Activated CD8-positive, alpha-beta memory T cell treated with anti-CD3 and anti-CD28 coated beads, Interleukin-2, amount 10 ng/mL, durations not matched to agents 7 days and 5 days (primary cell): ENCODE data around the gene KICS2. TPM values are rescaled to one million over a fixed set of nuclear protein-coding genes. Genes with fewer than 3 reads are reported as not detected.
A peak's percentile ranks its signal among the peaks of the same experiment; 100 is the strongest.
"Not testable (repeated sequence)": the region's sequence is repeated elsewhere in the genome, so short reads cannot be mapped to it uniquely, and the experiment has no call there.

Experiments
- ATAC-seq: fragments of 150-1000 bp; cut with Tn5 transposase; one replicate; pipeline ENCODE4 v1.10.0; 2021; ENCODE audit warnings: moderate library complexity
- CTCF ChIA-PET: fragments of 350-600 bp; sonication (Branson Sonifier 250); formaldehyde crosslinking; loops from one replicate; lab custom pipeline; 2021; ENCODE audit warnings: antibody characterized with exemption; lab: Charles Lee
- DNase-seq: peaks from one replicate; pipeline ENCODE4 v3.0.0-alpha.2; 2020
- H3K27ac Mint-ChIP-seq: one replicate; pipeline ENCODE4 v1.8.0; 2021; ENCODE audit warnings: mild to moderate bottlenecking, mixed read lengths
- H3K27me3 Mint-ChIP-seq: one replicate; pipeline ENCODE4 v1.8.0; 2021; ENCODE audit warnings: mixed read lengths
- H3K36me3 Mint-ChIP-seq: one replicate; pipeline ENCODE4 v1.8.0; 2021; ENCODE audit warnings: mild to moderate bottlenecking, mixed read lengths
- H3K4me1 Mint-ChIP-seq: one replicate; pipeline ENCODE4 v1.8.0; 2021; ENCODE audit warnings: mixed read lengths
- H3K4me3 Mint-ChIP-seq: one replicate; pipeline ENCODE4 v1.8.0; 2021; ENCODE audit warnings: mild to moderate bottlenecking, moderate library complexity, mixed read lengths
- H3K9me3 Mint-ChIP-seq: one replicate; pipeline ENCODE4 v1.8.0; 2022; ENCODE audit warnings: low read depth, mixed read lengths
- total RNA-seq, 2 experiments: library from RNA; stranded (reverse); gene quantifications; one replicate each; pipeline ENCODE4 v1.2.3, GENCODE V29; 2021

KICS2 gene
- total RNA-seq, 2 experiments from 2014 or later: 10.5 to 11.5 TPM

DNA sequence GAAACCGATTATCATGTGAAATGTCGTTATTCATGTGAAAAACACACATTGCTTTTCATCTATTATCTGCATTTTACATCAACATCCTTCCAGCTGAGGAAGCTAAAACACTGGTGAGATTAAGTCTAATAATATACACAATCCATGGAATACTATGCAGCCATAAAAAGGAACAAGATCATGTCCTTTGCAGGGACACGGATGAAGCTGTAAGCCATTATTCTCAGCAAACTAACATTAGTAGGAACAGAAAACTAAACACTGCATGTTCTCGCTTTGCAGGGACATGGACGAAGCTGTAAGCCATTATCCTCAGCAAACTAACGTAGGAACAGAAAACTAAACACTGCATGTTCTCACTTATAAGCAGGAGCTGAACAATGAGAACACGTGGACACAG lies 18.3 kb downstream of the KICS2 start:
- Mint-ChIP-seq H3K9me3 (peaks cover 2% of the 10 kb centered on the region), H3K4me3 (no peak overlapping the region), H3K4me1 (no peaks in the 10 kb centered on the region), H3K27me3 (no peaks in the 10 kb centered on the region), H3K27ac (no peak overlapping the region), H3K36me3 (peaks cover 19% of the 10 kb centered on the region)
- ATAC-seq (no peak), DNase-seq (no peak)
- CTCF ChIA-PET: no interaction called here

GRCh38 chr12:64203036-64203435 lies 19.1 kb downstream of the KICS2 start:
- Mint-ChIP-seq H3K4me1 (no peaks in the 10 kb centered on the region), H3K27ac (no peak overlapping the region), H3K27me3 (no peaks in the 10 kb centered on the region), H3K9me3 (peaks cover 2% of the 10 kb centered on the region), H3K36me3 (peaks cover 19% of the 10 kb centered on the region), H3K4me3 (no peak overlapping the region)
- no peak for ATAC-seq
- no peak for DNase-seq
- CTCF ChIA-PET: no interaction called here

GRCh38 chr12:64195841-64196240 lies 26.3 kb downstream of the KICS2 start:
- DNase-seq, H3K4me3 Mint-ChIP-seq, H3K27ac Mint-ChIP-seq, H3K27me3 Mint-ChIP-seq, CTCF ChIA-PET, ATAC-seq, H3K9me3 Mint-ChIP-seq: not testable (repeated sequence)
- peaks cover 20% of the 10 kb centered on the region for H3K4me1 Mint-ChIP-seq
- peaks cover 18% of the 10 kb centered on the region for H3K36me3 Mint-ChIP-seq

GRCh38 chr12:64194333-64195149 lies 27.6 kb downstream of the KICS2 start:
- peaks cover 20% of the 10 kb centered on the region for H3K4me1 Mint-ChIP-seq
- ATAC-seq: no peak
- H3K27ac Mint-ChIP-seq: peak overlapping the region; percentile 6
- CTCF ChIA-PET: no interaction called here
- no peaks in the 10 kb centered on the region for H3K27me3 Mint-ChIP-seq
- H3K36me3 Mint-ChIP-seq: peaks cover 18% of the 10 kb centered on the region
- H3K4me3 Mint-ChIP-seq: no peak overlapping the region
- no peak for DNase-seq
- no peaks in the 10 kb centered on the region for H3K9me3 Mint-ChIP-seq

- H3K27me3 Mint-ChIP-seq: no peaks in the 10 kb centered on the region
- ATAC-seq (no peak), DNase-seq (no peak)
- peak overlapping the region; percentile 9 for H3K27ac Mint-ChIP-seq
- no peaks in the 10 kb centered on the region for H3K9me3 Mint-ChIP-seq
- CTCF ChIA-PET: no interaction called here
- peaks cover 20% of the 10 kb centered on the region for H3K4me1 Mint-ChIP-seq
- H3K4me3 Mint-ChIP-seq: no peak overlapping the region
- H3K36me3 Mint-ChIP-seq: peaks cover 18% of the 10 kb centered on the region
These were observed 28.2 kb downstream of the KICS2 start for GRCh38 chr12:64193931-64194330.

- Mint-ChIP-seq H3K27ac (peak overlapping the region; percentile 75), H3K4me1 (peaks cover 22% of the 10 kb centered on the region), H3K9me3 (no peaks in the 10 kb centered on the region), H3K27me3 (no peaks in the 10 kb centered on the region), H3K36me3 (peaks cover 18% of the 10 kb centered on the region), H3K4me3 (no peak overlapping the region)
- CTCF ChIA-PET: no interaction called here
- DNase-seq: no peak
- peak; percentile 72 for ATAC-seq
These were observed 29.3 kb downstream of the KICS2 start for GRCh38 chr12:64192644-64193444.

GRCh38 chr12:64190140-64190539 lies 32.0 kb downstream of the KICS2 start:
- DNase-seq: no peak
- no peak for ATAC-seq
- Mint-ChIP-seq H3K9me3 (no peaks in the 10 kb centered on the region), H3K36me3 (peaks cover 17% of the 10 kb centered on the region), H3K27ac (no peak overlapping the region), H3K4me1 (peaks cover 31% of the 10 kb centered on the region), H3K27me3 (no peaks in the 10 kb centered on the region), H3K4me3 (no peak overlapping the region)
- CTCF ChIA-PET: no interaction called here

DNA sequence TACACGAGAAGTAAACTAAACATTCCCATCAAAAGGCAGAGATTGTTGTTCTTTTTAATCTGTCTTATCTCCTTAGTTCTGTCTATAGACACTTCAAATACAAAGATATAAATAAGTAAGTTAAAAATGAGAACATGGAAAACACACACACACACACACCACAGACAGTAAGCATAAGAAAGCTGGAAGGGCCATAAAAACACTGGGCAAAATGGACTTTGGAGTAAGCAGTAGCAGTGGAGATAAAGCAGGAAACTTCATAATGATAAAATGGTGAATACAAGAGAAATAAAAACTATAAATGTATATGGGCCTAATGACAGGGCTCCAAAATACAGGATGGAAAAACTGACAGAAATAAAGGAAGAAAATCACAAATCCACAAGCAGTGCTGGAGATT lies 32.6 kb downstream of the KICS2 start:
- CTCF ChIA-PET: no interaction called here
- peaks cover 30% of the 10 kb centered on the region for H3K4me1 Mint-ChIP-seq
- DNase-seq (no peak), ATAC-seq (no peak)
- H3K9me3 Mint-ChIP-seq: no peaks in the 10 kb centered on the region
- no peak overlapping the region for H3K27ac Mint-ChIP-seq
- H3K4me3 Mint-ChIP-seq: no peak overlapping the region
- H3K36me3 Mint-ChIP-seq: peaks cover 13% of the 10 kb centered on the region
- no peaks in the 10 kb centered on the region for H3K27me3 Mint-ChIP-seq

DNA sequence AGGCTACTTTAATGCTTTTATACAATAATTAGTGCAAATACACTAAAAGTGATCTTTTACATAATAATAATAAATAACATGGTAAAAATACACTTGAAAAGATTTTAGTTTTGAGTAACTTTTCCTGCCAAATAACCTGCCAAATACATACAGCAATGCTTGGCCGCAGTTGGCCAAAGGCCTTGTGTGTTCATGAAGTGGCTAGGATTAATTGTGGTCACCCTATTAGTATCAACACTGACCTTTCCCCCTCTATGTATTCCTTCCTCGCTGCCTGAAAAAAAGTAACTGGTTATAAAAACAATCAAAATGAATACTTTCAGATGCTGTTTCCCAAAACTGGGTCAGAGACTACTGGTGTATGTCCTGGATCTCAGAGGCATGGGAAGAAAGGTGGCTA lies 34.3 kb downstream of the KICS2 start:
- H3K36me3 Mint-ChIP-seq: peaks cover 2% of the 10 kb centered on the region
- H3K27me3 Mint-ChIP-seq: no peaks in the 10 kb centered on the region
- H3K4me1 Mint-ChIP-seq: peaks cover 16% of the 10 kb centered on the region
- no peak overlapping the region for H3K4me3 Mint-ChIP-seq
- no peak overlapping the region for H3K27ac Mint-ChIP-seq
- H3K9me3 Mint-ChIP-seq: no peaks in the 10 kb centered on the region
- CTCF ChIA-PET: no interaction called here
- ATAC-seq: no peak
- no peak for DNase-seq

DNA sequence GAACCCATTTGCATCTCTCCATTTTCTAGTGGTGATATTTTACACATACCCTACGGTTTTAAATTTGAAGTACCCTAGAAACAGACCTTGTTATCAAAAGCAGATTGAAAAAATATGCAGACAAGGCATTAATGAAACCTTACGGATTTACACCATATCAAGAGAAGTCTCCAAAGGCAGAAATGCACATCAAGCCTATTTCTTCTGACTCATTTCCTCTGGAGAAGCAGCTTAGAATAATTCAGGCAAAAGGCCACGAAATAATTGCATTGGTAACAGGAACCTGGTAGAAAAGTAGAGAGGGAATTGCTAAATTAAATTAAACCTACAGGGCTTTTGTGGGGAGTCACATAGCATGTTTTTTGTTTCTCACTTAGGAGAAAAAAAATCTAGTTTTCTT lies 34.7 kb downstream of the KICS2 start:
- DNase-seq (no peak), ATAC-seq (no peak)
- Mint-ChIP-seq H3K9me3 (no peaks in the 10 kb centered on the region), H3K4me1 (peaks cover 11% of the 10 kb centered on the region), H3K36me3 (peaks cover 2% of the 10 kb centered on the region), H3K27ac (no peak overlapping the region), H3K4me3 (no peak overlapping the region), H3K27me3 (no peaks in the 10 kb centered on the region)
- CTCF ChIA-PET: no interaction called here

DNA sequence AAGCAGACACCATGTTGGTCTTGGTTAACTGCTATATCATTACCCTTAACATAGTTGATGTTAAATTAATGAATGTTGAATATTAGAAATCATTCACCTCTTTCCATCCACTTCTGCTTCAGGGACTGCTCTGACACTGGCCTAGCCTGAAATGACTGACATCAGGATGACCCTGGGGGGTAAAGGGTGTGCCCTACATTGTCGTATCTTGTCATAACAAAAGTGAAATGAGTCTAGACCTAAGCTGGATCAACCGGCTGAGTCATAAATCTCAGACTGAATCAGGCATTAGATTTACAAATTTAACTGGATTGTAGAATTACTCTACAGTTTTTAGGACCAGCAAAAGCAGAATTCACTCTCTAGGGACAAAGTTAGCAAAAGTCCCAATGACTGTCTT lies 35.3 kb downstream of the KICS2 start:
- H3K9me3 Mint-ChIP-seq: no peaks in the 10 kb centered on the region
- H3K36me3 Mint-ChIP-seq: peaks cover 2% of the 10 kb centered on the region
- peaks cover 10% of the 10 kb centered on the region for H3K4me1 Mint-ChIP-seq
- no peaks in the 10 kb centered on the region for H3K27me3 Mint-ChIP-seq
- ATAC-seq (peak; percentile 68), DNase-seq (peak; percentile 48)
- no peak overlapping the region for H3K4me3 Mint-ChIP-seq
- H3K27ac Mint-ChIP-seq: no peak overlapping the region
- CTCF ChIA-PET: no interaction called here

DNA sequence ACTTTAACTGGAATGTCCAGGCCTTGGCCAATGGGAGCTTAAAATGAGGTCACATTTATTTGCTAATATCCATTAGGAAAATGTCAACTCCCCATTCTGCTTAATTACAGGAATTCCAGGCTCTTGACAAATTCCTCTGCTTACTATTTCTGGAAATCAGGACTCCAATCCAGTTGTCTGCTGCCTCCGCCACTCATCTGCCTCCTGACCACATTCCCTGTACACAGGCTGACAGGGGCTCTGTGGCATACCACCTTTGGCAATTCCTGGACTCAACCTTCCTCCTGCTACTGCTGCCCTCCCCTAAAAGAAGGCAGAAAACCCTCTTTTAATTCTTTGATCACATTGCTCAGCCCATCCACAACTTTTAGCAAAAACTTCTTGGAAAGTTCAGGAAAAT lies 37.9 kb downstream of the KICS2 start:
- H3K36me3 Mint-ChIP-seq: no peaks in the 10 kb centered on the region
- H3K4me1 Mint-ChIP-seq: peaks cover 10% of the 10 kb centered on the region
- ATAC-seq (no peak), DNase-seq (no peak)
- H3K4me3 Mint-ChIP-seq: no peak overlapping the region
- H3K27me3 Mint-ChIP-seq: no peaks in the 10 kb centered on the region
- CTCF ChIA-PET: no interaction called here
- no peaks in the 10 kb centered on the region for H3K9me3 Mint-ChIP-seq
- no peak overlapping the region for H3K27ac Mint-ChIP-seq

- CTCF ChIA-PET: no interaction called here
- Mint-ChIP-seq H3K27me3 (no peaks in the 10 kb centered on the region), H3K4me3 (no peak overlapping the region), H3K4me1 (no peaks in the 10 kb centered on the region), H3K36me3 (no peaks in the 10 kb centered on the region), H3K27ac (no peak overlapping the region), H3K9me3 (no peaks in the 10 kb centered on the region)
- peak; percentile 20 for ATAC-seq
- no peak for DNase-seq
These were observed 40.4 kb downstream of the KICS2 start for GRCh38 chr12:64181430-64182291.
